GM23248 (cell line): Measurements from ENCODE around the gene PPP1R1C.

Experiments used
- EZH2 ChIP-seq: fragments of 200-600 bp; sonication (generic); IDR thresholded peaks from 2 replicates; pipeline ENCODE4 v1.6.1; 2018; ENCODE audit warnings: antibody characterized with exemption, mild to moderate bottlenecking; ENCODE audit not compliant: insufficient read depth, poor library complexity, severe bottlenecking
- EZH2phosphoT487 ChIP-seq: fragments of 200-600 bp; sonication (generic); IDR thresholded peaks from 2 replicates; pipeline ENCODE4 v1.6.1; 2018; ENCODE audit warnings: antibody characterized with exemption, moderate library complexity, mild to moderate bottlenecking, low read depth; ENCODE audit not compliant: insufficient read depth

DNA sequence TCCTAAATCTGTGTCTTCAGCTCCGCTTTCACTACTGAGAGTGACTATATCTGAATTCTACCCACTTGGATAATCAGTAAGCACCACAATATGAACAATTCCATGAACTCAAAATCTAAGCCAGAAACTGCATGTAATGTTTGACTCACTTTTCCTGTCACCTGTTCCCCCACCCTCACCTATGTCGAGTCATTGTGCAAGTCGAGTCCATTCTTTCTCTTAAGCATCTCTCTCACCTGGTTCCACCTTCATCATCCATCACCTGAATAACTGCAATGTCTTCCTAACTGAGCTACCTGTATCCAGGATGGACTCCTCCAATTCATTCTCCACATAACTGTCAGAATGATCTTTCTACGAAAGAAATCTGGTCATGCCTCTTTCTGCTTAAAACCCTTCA is 58.2 kb downstream of the PPP1R1C start:
- no peak for TF ChIP-seq EZH2
- TF ChIP-seq EZH2phosphoT487, result no peak
